Muscle layer of colon (tissue), 2 donors: ENCODE measurements around the gene UBE2Z.
"Not testable (repeated sequence)": the region's sequence is repeated elsewhere in the genome, so short reads cannot be mapped to it uniquely, and the experiment has no call there.

ENCODE experiments used
- H3K27ac ChIP-seq: one replicate; pipeline ENCODE4 v1.7.0; 2013; ENCODE audit warnings: low read depth, mild to moderate bottlenecking, low read length, moderate library complexity
- H3K27me3 ChIP-seq, 2 donors: one replicate each; pipeline ENCODE4 v1.7.0; 2013; ENCODE audit warnings: low read length in 2 of 2, mild to moderate bottlenecking in 2 of 2; ENCODE audit not compliant: insufficient read depth in 2 of 2, control insufficient read depth in 1 of 2
- H3K36me3 ChIP-seq: one replicate; pipeline ENCODE4 v1.7.0; 2013; ENCODE audit warnings: mild to moderate bottlenecking, low read length; ENCODE audit not compliant: insufficient read depth
- H3K4me1 ChIP-seq: one replicate; pipeline ENCODE4 v1.7.0; 2013; ENCODE audit warnings: mild to moderate bottlenecking, low read length; ENCODE audit not compliant: insufficient read depth
- H3K4me3 ChIP-seq, 2 donors: one replicate each; pipeline ENCODE4 v1.7.0; 2013; ENCODE audit warnings: low read length in 2 of 2, low read depth in 1 of 2, mild to moderate bottlenecking in 1 of 2, moderate library complexity in 1 of 2
- H3K9ac ChIP-seq: one replicate; pipeline ENCODE4 v1.7.0; 2013; ENCODE audit warnings: low read length
- H3K9me3 ChIP-seq: one replicate; pipeline ENCODE4 v1.7.0; 2013; ENCODE audit warnings: mild to moderate bottlenecking, low read length
- donor health status: abdominal sarcoma.
- donor health status: Adenocarcinoma of cecum.

UBE2Z gene

DNA sequence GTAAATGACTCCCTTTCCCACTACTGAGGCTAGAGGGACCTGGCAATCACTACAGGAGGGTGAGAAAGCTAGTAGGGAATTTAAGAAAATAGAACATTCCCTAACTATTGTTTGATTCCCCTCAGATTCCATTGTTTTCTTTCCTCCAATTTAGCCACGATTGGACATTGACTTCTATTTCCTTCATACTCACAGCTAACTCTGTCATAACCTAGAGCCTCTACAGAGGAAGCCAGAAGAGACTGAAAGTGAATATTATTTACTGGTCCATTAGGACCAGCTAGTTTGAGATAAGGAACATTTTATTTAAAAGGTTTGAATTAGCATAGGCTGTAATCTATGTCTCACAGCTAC, 21.6 kb downstream of the UBE2Z start:
- Histone ChIP-seq H3K27me3 (no peaks in the 10 kb centered on the region), H3K27ac (no peak overlapping the region), H3K9ac (no peak overlapping the region), H3K4me3 (no peak overlapping the region), H3K4me1 (no peaks in the 10 kb centered on the region), H3K36me3 (peaks cover 80% of the 10 kb centered on the region), H3K9me3 (no peaks in the 10 kb centered on the region)

DNA sequence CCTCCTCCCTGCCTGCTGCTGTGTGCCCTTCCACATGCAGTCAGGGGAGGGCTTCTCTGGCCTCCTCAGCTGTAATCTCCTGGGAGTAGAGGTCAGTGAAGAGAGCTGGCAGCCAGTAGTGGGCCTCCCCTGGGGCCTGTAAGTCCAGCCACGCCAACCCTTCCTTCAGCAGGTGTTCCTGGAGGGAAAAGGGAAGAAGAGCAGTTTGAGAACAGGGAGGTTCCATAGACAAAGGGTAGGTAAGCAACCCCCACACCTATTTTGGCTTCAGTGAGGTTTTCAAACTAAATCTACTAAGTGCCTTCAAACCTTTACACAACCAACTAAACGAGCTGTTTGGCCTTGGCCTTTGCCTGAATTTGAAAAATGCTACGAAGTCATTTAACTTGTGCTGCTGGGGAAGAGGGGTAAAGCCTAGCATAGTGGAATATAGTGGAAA, 22.2 kb downstream of the UBE2Z start:
- Histone ChIP-seq H3K36me3 (peaks cover 75% of the 10 kb centered on the region), H3K4me1 (no peaks in the 10 kb centered on the region), H3K27ac (no peak overlapping the region), H3K9me3 (no peaks in the 10 kb centered on the region), H3K27me3 (no peaks in the 10 kb centered on the region), H3K4me3 (no peak overlapping the region), H3K9ac (no peak overlapping the region)

DNA sequence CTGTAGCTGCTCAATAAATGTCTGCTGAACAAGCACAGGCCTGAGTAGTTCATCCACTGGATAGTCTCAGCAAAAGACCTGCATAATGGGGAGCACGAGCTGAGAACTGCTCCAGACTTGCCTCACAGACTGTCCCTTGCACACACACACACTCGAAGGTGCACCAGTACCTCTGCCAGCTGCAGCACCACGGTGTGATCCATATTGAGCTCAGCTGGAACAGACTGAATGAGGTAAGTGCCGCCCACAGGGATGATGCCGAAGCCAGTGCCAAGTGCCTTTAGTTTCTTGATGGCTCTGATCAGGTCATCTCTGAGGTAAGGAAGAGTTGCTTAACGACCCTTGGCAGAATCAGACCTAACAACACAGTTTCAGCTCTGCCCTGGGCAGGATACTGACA, 24.8 kb downstream of the UBE2Z start:
- Histone ChIP-seq H3K36me3 (peaks cover 69% of the 10 kb centered on the region), H3K27me3 (no peaks in the 10 kb centered on the region), H3K4me1 (no peaks in the 10 kb centered on the region), H3K4me3 (no peak overlapping the region), H3K9ac (no peak overlapping the region), H3K27ac (no peak overlapping the region), H3K9me3 (no peaks in the 10 kb centered on the region)

DNA sequence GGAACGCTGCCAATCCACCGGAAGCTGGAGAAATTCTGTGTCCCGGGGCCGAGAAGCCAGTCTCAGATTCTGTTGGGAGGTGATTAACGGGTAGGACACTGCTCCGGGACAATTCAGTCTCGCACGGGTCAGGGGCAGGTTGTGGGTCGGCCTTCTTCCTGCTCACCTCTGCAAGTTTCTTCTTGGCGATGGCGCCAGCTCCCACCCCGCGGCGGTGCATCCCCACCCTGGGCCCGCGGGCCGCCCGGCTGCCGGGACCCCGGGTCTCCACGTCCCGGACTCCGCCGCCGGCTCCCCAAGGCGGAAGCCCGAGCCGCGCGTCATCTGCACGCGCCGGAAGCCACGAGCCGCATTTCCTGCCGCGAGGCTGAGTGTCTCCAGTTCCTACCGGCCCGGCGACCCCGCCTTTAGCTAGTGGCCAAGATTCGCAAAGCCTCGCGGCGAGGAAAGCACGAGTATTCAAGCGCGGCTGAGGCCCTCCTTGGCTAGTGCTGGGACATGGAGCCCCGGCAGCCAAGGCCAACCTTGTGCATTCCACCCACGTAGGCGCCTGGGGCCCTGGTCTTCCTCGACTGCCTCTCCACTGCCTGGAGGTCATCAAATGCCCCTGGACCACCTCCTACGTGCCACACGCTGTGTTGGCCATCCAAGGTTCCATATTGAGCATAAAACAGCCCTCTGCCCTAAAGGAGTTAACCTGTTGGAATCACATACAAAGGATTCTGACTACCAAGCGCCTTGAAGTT, 36.5 kb downstream of the UBE2Z start, which contains the start of gene SNF8:
SNF8 (minus strand) TSS at position 328 of the 746 bp plus-strand sequence; CDS start at position 220, 108 bp downstream.
- Histone ChIP-seq H3K27ac (peak within 1 kb of the TSS; percentile 96), H3K9me3 (no peaks in the 10 kb centered on the region), H3K27me3 (no peaks in the 10 kb centered on the region), H3K36me3 (peaks cover 6% of the 10 kb centered on the region), H3K9ac (peak within 1 kb of the TSS; percentile 88), H3K4me1 (peaks cover 11% of the 10 kb centered on the region), H3K4me3 (peak within 1 kb of the TSS; percentile 63 to 96)

DNA sequence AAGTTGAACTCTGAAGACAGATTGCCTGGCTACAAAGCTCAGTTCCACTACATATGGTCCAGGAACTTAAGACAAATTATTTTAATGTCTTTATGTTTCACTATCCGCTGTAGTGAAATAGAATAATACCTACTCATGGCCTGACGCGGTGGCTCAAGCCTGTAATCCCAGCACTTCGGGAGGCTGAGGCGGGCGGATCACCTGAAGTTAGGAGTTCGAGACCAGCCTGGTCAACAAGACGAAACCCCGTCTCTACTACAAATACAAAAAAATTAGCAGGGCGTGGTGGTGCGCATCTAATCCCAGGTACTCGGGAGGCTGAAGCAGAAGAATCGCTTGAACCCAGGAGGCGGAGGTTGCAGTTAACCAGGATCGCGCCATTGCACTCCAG, 37.0 kb downstream of the UBE2Z start:
- Histone ChIP-seq H3K4me3 (peak overlapping the region; percentile 63 to 96), H3K4me1 (peaks cover 11% of the 10 kb centered on the region), H3K9ac (peak overlapping the region; percentile 56), H3K27ac (peak overlapping the region; percentile 96)
- H3K9me3 ChIP-seq, H3K27me3 ChIP-seq, H3K36me3 ChIP-seq: not testable (repeated sequence)

DNA sequence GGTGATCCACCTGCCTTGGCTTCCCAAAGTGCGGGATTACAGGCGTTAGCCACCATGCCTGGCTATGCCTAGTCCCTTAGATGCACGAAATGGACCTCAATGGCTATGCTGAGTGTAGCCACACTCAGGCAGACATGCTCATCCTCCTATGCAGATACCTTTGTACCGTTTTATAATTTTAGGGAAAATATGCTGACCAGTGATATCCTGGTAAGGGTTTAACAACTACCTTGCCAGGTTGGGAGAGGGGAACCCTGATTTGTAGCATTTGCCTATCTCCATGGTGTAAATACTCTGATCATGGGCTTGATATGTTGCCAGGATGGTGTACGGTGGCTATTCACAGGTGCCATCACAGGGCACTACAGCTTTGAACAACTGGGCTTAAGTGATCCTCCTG, 43.4 kb downstream of the UBE2Z start:
- Histone ChIP-seq H3K27ac (no peak overlapping the region), H3K36me3 (no peaks in the 10 kb centered on the region), H3K27me3 (peaks cover 5 to 9% of the 10 kb centered on the region in 2 donors), H3K4me1 (no peaks in the 10 kb centered on the region), H3K4me3 (no peak overlapping the region), H3K9me3 (no peaks in the 10 kb centered on the region), H3K9ac (no peak overlapping the region)

DNA sequence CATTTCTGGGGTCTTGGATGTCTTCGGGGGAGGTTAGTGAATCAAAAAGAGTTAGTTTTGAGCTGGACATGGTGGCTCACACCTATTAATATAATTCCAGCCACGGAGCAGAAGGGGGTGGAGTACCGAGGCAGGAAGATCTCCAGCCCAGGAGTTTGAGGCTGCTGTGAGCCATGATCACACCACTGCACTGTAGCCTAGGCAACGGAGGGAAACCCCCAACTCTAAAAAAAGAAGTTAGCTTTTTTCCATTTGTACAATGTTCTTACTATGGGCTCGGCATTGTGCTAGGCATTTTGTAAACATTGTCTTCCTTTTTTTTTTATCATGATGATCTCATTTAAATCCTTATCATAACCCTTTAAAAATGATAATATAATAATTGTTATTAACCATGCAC, 44.7 kb downstream of the UBE2Z start:
- H3K4me3 ChIP-seq: no peak overlapping the region
- H3K4me1 ChIP-seq: no peaks in the 10 kb centered on the region
- H3K9ac ChIP-seq: no peak overlapping the region
- no peaks in the 10 kb centered on the region for H3K36me3 ChIP-seq
- peaks cover 5 to 9% of the 10 kb centered on the region in 2 donors for H3K27me3 ChIP-seq
- no peaks in the 10 kb centered on the region for H3K9me3 ChIP-seq
- no peak overlapping the region for H3K27ac ChIP-seq

DNA sequence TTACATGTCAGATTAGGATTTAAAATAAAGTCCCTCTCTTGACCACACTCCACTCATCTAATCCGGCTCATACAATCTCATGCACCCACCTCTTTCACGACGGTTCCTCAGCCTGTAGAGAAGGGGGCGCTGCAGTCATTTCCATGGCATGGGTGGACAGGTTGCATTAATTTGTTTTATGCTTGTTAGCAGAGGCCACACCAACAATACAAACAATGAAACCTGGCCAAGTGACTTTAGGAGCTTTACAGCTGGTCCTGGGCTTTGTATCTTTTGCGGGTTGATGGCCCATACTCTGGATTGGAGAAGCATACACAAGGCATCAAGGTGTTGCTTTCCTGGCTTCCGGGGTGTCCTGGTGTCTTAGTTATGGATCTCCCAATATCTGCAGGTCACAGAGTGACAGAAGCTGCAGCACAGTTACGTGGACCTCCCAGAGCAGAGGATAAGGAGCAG, 46.1 kb downstream of the UBE2Z start:
- Histone ChIP-seq H3K27ac (no peak overlapping the region), H3K4me3 (no peak overlapping the region), H3K4me1 (no peaks in the 10 kb centered on the region), H3K9ac (no peak overlapping the region), H3K36me3 (no peaks in the 10 kb centered on the region), H3K27me3 (peaks cover 5 to 9% of the 10 kb centered on the region in 2 donors), H3K9me3 (no peaks in the 10 kb centered on the region)

DNA sequence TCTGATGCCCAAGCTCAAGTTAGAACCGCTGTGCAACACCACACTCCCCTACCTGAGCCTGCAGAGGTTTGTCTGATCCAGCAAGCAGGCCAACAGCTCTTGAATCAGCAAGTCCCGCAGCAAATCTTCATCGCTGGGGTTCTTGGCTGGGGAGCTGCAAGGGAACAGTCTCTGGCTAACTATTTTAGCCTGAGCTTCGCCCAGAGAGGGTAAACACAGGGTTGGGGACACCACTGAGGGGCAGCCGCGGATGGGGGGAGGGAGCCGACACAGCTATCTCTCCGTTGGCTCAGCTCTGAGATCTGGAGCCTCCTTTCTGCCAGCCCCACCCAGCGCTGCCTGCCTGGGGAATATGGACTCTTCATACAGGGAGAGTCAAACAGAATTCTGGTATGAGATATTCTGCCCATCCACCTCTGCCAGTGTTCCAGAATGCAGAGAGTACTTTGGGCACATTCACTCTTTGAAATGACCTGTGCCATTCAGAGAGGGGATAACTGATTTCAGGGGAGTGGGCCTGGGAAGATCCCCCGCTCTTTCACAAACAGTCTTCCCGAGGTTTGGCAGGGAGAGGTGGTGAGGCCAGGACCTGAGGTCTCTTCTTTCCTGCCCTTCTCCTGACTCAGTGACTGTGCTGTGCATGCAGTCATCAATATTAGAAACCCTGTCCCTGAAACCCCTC, 52.8 kb downstream of the UBE2Z start:
- Histone ChIP-seq H3K9me3 (no peaks in the 10 kb centered on the region), H3K4me3 (no peak overlapping the region), H3K9ac (no peak overlapping the region), H3K27me3 (peaks cover 6 to 17% of the 10 kb centered on the region in 2 donors), H3K36me3 (no peaks in the 10 kb centered on the region), H3K4me1 (no peaks in the 10 kb centered on the region), H3K27ac (no peak overlapping the region)

DNA sequence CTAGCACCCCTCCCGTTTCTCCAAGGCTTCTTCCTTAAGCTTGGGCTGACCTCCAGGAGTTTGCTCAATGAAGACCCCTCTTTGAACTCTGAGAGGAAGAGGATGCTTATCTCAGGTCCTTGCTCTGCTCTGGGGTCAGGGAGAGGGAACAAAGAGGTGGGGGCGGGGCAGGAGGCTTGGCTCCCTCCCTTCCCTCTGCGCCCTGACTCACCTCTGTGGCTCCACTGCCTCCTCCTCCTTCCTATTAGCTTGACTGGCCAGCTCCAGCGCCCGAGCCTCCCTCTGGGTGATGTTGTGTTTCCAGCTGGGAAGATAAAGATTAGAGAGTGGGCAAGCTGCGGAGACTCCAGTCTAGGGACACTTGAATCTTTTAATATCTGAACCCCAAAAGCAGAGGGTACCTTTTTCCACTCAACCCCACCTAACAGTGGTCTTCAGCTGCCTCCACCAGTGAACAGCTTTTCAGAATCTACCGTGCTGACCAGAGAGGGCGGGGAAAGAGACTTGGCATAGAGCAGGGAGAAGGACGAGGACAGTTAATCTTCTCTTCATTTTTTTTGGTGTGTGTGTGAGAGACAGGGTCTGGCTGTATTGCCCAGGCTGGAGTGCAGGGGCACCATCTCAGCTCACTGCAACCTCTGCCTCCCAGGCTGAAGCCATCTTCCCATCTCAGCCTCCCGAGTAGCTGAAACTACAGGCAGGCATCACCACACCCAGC, 53.5 kb downstream of the UBE2Z start:
- Histone ChIP-seq H3K27ac (no peak overlapping the region), H3K9ac (no peak overlapping the region), H3K36me3 (no peaks in the 10 kb centered on the region), H3K9me3 (no peaks in the 10 kb centered on the region), H3K27me3 (peaks cover 6 to 17% of the 10 kb centered on the region in 2 donors), H3K4me3 (no peak overlapping the region), H3K4me1 (no peaks in the 10 kb centered on the region)

DNA sequence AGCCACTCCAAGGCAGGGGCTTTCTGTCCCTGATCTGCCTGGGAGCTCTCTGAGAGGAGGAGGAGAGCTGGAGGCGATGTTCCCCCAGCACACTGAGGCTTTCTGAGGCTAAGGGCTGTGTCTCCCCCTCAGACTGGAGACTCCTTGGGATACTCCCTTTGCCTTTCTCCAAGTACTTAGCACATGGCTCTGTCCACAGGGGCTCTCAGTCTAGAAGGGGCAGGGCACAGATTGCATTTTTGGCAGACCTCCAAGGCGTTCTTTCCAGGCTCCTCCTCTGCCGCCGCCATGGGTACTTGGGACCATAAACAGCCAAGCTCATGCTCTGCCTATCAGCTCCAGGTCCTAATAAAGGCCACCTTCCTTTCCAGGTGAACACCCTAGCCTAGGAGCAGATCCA, 62.0 kb downstream of the UBE2Z start:
- H3K27me3 ChIP-seq: peaks cover 0 to 3% of the 10 kb centered on the region in 2 donors
- no peak overlapping the region for H3K9ac ChIP-seq
- peaks cover 4% of the 10 kb centered on the region for H3K4me1 ChIP-seq
- no peak overlapping the region for H3K27ac ChIP-seq
- H3K9me3 ChIP-seq: no peaks in the 10 kb centered on the region
- H3K4me3 ChIP-seq: no peak overlapping the region
- H3K36me3 ChIP-seq: no peaks in the 10 kb centered on the region
